ENCODE measurements around the gene KCNC1. TPM values are rescaled to one million over a fixed set of nuclear protein-coding genes. Genes with fewer than 3 reads are reported as not detected.

KCNC1 gene
- polyA plus RNA-seq, 4 donors, result 0.13 to 1.3 TPM; not detected in 2

GRCh38 chr11:17811352-17811751 is 76.8 kb downstream of the KCNC1 start:
- FAIRE-seq, result no peak

GRCh38 chr11:17812091-17812864 is 77.7 kb downstream of the KCNC1 start:
- no peak overlapping the region for H3K4me3 ChIP-seq (ENCODE audit: low read depth in 1 of 3, low read length in 3 of 3)
- H3K27ac ChIP-seq (ENCODE audit: low read depth in 1 of 3, low read length in 2 of 3), result no peak overlapping the region
- DNase-seq (peak; percentile 1 to 19), FAIRE-seq (no peak)
- WGBS, 3 donors, result 52 to 88% (median 80%) methylated on average over 2 of the region's 2 CpGs
- peaks cover 0 to 4% of the 10 kb centered on the region in 2 donors for H3K9me3 ChIP-seq (ENCODE audit: control insufficient read depth in 2 of 2, insufficient read depth in 1 of 2, low read depth in 1 of 2, low read length in 1 of 2)
- H3K27me3 ChIP-seq (ENCODE audit: control insufficient read depth in 3 of 3, insufficient read depth in 3 of 3, low read length in 3 of 3), result no peaks in the 10 kb centered on the region
- H3K4me1 ChIP-seq (ENCODE audit: control insufficient read depth in 3 of 3, insufficient read depth in 2 of 3, low read depth in 1 of 3, low read length in 2 of 3), result peaks cover 0 to 6% (median 0%) of the 10 kb centered on the region in 3 donors
- H3K36me3 ChIP-seq (ENCODE audit: control insufficient read depth in 3 of 3, insufficient read depth in 2 of 3, low read depth in 1 of 3, low read length in 3 of 3), result no peaks in the 10 kb centered on the region

More at GRCh38 chr11:17811352-17811751, 76.8 kb downstream of the KCNC1 start:
- Histone ChIP-seq H3K27ac (ENCODE audit: low read depth in 1 of 3, low read length in 2 of 3) (no peak overlapping the region), H3K36me3 (ENCODE audit: control insufficient read depth in 3 of 3, insufficient read depth in 2 of 3, low read depth in 1 of 3, low read length in 3 of 3) (no peaks in the 10 kb centered on the region), H3K4me1 (ENCODE audit: control insufficient read depth in 3 of 3, insufficient read depth in 2 of 3, low read depth in 1 of 3, low read length in 2 of 3) (peaks cover 0 to 6% (median 0%) of the 10 kb centered on the region in 3 donors), H3K27me3 (ENCODE audit: control insufficient read depth in 3 of 3, insufficient read depth in 3 of 3, low read length in 3 of 3) (no peaks in the 10 kb centered on the region), H3K9me3 (ENCODE audit: control insufficient read depth in 2 of 2, insufficient read depth in 1 of 2, low read depth in 1 of 2, low read length in 1 of 2) (peaks cover 0 to 4% of the 10 kb centered on the region in 2 donors), H3K4me3 (ENCODE audit: low read depth in 1 of 3, low read length in 3 of 3) (no peak overlapping the region)
- 86 to 96% (median 94%) methylated on average over 7 of the region's 7 CpGs for WGBS, 3 donors
- DNase-seq, result no peak

- WGBS, 3 donors, result 70 to 74% (median 71%) methylated on average over 4 of the region's 4 CpGs
- Histone ChIP-seq H3K4me1 (ENCODE audit: control insufficient read depth in 3 of 3, insufficient read depth in 2 of 3, low read depth in 1 of 3, low read length in 2 of 3) (peaks cover 0 to 3% (median 0%) of the 10 kb centered on the region in 3 donors), H3K27me3 (ENCODE audit: control insufficient read depth in 3 of 3, insufficient read depth in 3 of 3, low read length in 3 of 3) (no peaks in the 10 kb centered on the region), H3K36me3 (ENCODE audit: control insufficient read depth in 3 of 3, insufficient read depth in 2 of 3, low read depth in 1 of 3, low read length in 3 of 3) (no peaks in the 10 kb centered on the region), H3K27ac (ENCODE audit: low read depth in 1 of 3, low read length in 2 of 3) (no peak overlapping the region), H3K9me3 (ENCODE audit: control insufficient read depth in 2 of 2, insufficient read depth in 1 of 2, low read depth in 1 of 2, low read length in 1 of 2) (peaks cover 0 to 2% of the 10 kb centered on the region in 2 donors), H3K4me3 (ENCODE audit: low read depth in 1 of 3, low read length in 3 of 3) (no peak overlapping the region)
- FAIRE-seq (no peak), DNase-seq (no peak)
Observed at GRCh38 chr11:17812865-17813187, 78.2 kb downstream of the KCNC1 start.

GRCh38 chr11:17813391-17814059 is 78.9 kb downstream of the KCNC1 start:
- H3K9me3 ChIP-seq (ENCODE audit: control insufficient read depth in 2 of 2, insufficient read depth in 1 of 2, low read depth in 1 of 2, low read length in 1 of 2), result no peaks in the 10 kb centered on the region
- WGBS, 3 donors, result 82 to 90% (median 84%) methylated on average over 2 of the region's 2 CpGs
- H3K4me1 ChIP-seq (ENCODE audit: control insufficient read depth in 3 of 3, insufficient read depth in 2 of 3, low read depth in 1 of 3, low read length in 2 of 3), result peaks cover 0 to 3% (median 0%) of the 10 kb centered on the region in 3 donors
- no peaks in the 10 kb centered on the region for H3K27me3 ChIP-seq (ENCODE audit: control insufficient read depth in 3 of 3, insufficient read depth in 3 of 3, low read length in 3 of 3)
- no peaks in the 10 kb centered on the region for H3K36me3 ChIP-seq (ENCODE audit: control insufficient read depth in 3 of 3, insufficient read depth in 2 of 3, low read depth in 1 of 3, low read length in 3 of 3)
- FAIRE-seq (no peak), DNase-seq (no peak)
- H3K4me3 ChIP-seq (ENCODE audit: low read depth in 1 of 3, low read length in 3 of 3), result no peak overlapping the region
- no peak overlapping the region for H3K27ac ChIP-seq (ENCODE audit: low read depth in 1 of 3, low read length in 2 of 3)

- FAIRE-seq, result no peak
- WGBS, 3 donors, result 97 to 100% (median 98%) methylated on average over 1 of the region's 1 CpG
- H3K36me3 ChIP-seq (ENCODE audit: control insufficient read depth in 3 of 3, insufficient read depth in 2 of 3, low read depth in 1 of 3, low read length in 3 of 3), result no peaks in the 10 kb centered on the region
- H3K27ac ChIP-seq (ENCODE audit: low read depth in 1 of 3, low read length in 2 of 3), result no peak overlapping the region
- peaks cover 0 to 3% (median 0%) of the 10 kb centered on the region in 3 donors for H3K4me1 ChIP-seq (ENCODE audit: control insufficient read depth in 3 of 3, insufficient read depth in 2 of 3, low read depth in 1 of 3, low read length in 2 of 3)
- no peaks in the 10 kb centered on the region for H3K27me3 ChIP-seq (ENCODE audit: control insufficient read depth in 3 of 3, insufficient read depth in 3 of 3, low read length in 3 of 3)
- no peaks in the 10 kb centered on the region for H3K9me3 ChIP-seq (ENCODE audit: control insufficient read depth in 2 of 2, insufficient read depth in 1 of 2, low read depth in 1 of 2, low read length in 1 of 2)
- no peak overlapping the region for H3K4me3 ChIP-seq (ENCODE audit: low read depth in 1 of 3, low read length in 3 of 3)
- no peak for DNase-seq
Observed at GRCh38 chr11:17814546-17814945, 80.0 kb downstream of the KCNC1 start.

- Histone ChIP-seq H3K9me3 (ENCODE audit: control insufficient read depth in 2 of 2, insufficient read depth in 1 of 2, low read depth in 1 of 2, low read length in 1 of 2) (no peaks in the 10 kb centered on the region), H3K4me1 (ENCODE audit: control insufficient read depth in 3 of 3, insufficient read depth in 2 of 3, low read depth in 1 of 3, low read length in 2 of 3) (peaks cover 0 to 3% (median 0%) of the 10 kb centered on the region in 3 donors), H3K4me3 (ENCODE audit: low read depth in 1 of 3, low read length in 3 of 3) (no peak overlapping the region), H3K27ac (ENCODE audit: low read depth in 1 of 3, low read length in 2 of 3) (no peak overlapping the region), H3K27me3 (ENCODE audit: control insufficient read depth in 3 of 3, insufficient read depth in 3 of 3, low read length in 3 of 3) (no peaks in the 10 kb centered on the region), H3K36me3 (ENCODE audit: control insufficient read depth in 3 of 3, insufficient read depth in 2 of 3, low read depth in 1 of 3, low read length in 3 of 3) (no peaks in the 10 kb centered on the region)
- FAIRE-seq (no peak), DNase-seq (no peak)
- 73 to 88% (median 77%) methylated on average over 4 of the region's 4 CpGs for WGBS, 3 donors
Observed at GRCh38 chr11:17816232-17816931, 81.8 kb downstream of the KCNC1 start.

GRCh38 chr11:17821648-17822400 is 87.2 kb downstream of the KCNC1 start:
- DNase-seq, result no peak
- H3K4me1 ChIP-seq (ENCODE audit: control insufficient read depth in 3 of 3, insufficient read depth in 2 of 3, low read depth in 1 of 3, low read length in 2 of 3), result peaks cover 0 to 2% (median 0%) of the 10 kb centered on the region in 3 donors
- no peak overlapping the region for H3K4me3 ChIP-seq (ENCODE audit: low read depth in 1 of 3, low read length in 3 of 3)
- FAIRE-seq, result no peak
- H3K9me3 ChIP-seq (ENCODE audit: control insufficient read depth in 2 of 2, insufficient read depth in 1 of 2, low read depth in 1 of 2, low read length in 1 of 2), result no peaks in the 10 kb centered on the region
- no peaks in the 10 kb centered on the region for H3K36me3 ChIP-seq (ENCODE audit: control insufficient read depth in 3 of 3, insufficient read depth in 2 of 3, low read depth in 1 of 3, low read length in 3 of 3)
- WGBS, 3 donors, result 65 to 88% (median 82%) methylated on average over 4 of the region's 4 CpGs
- peak overlapping the region in 1 of 3 donors; percentile 15 for H3K27ac ChIP-seq (ENCODE audit: low read depth in 1 of 3, low read length in 2 of 3)
- H3K27me3 ChIP-seq (ENCODE audit: control insufficient read depth in 3 of 3, insufficient read depth in 3 of 3, low read length in 3 of 3), result no peaks in the 10 kb centered on the region

GRCh38 chr11:17822401-17822781 is 87.8 kb downstream of the KCNC1 start:
- 79 to 97% (median 89%) methylated on average over 5 of the region's 5 CpGs for WGBS, 3 donors
- peak overlapping the region in 2 of 3 donors; percentile 17 to 25 for H3K27ac ChIP-seq (ENCODE audit: low read depth in 1 of 3, low read length in 2 of 3)

More at GRCh38 chr11:17822401-17822781, 87.8 kb downstream of the KCNC1 start:
- Histone ChIP-seq H3K4me3 (ENCODE audit: low read depth in 1 of 3, low read length in 3 of 3) (no peak overlapping the region), H3K27me3 (ENCODE audit: control insufficient read depth in 3 of 3, insufficient read depth in 3 of 3, low read length in 3 of 3) (no peaks in the 10 kb centered on the region), H3K36me3 (ENCODE audit: control insufficient read depth in 3 of 3, insufficient read depth in 2 of 3, low read depth in 1 of 3, low read length in 3 of 3) (no peaks in the 10 kb centered on the region), H3K4me1 (ENCODE audit: control insufficient read depth in 3 of 3, insufficient read depth in 2 of 3, low read depth in 1 of 3, low read length in 2 of 3) (peaks cover 0 to 2% (median 0%) of the 10 kb centered on the region in 3 donors), H3K9me3 (ENCODE audit: control insufficient read depth in 2 of 2, insufficient read depth in 1 of 2, low read depth in 1 of 2, low read length in 1 of 2) (no peaks in the 10 kb centered on the region)
- DNase-seq (no peak), FAIRE-seq (no peak)
